HK-2 (cell line): ENCODE measurements around the gene ST6GALNAC1.

ENCODE experiments used
- DNase-seq: peaks from one replicate; pipeline ENCODE4 v3.0.0-alpha.2; 2018; ENCODE audit not compliant: unreplicated experiment

ST6GALNAC1 gene, protein sequence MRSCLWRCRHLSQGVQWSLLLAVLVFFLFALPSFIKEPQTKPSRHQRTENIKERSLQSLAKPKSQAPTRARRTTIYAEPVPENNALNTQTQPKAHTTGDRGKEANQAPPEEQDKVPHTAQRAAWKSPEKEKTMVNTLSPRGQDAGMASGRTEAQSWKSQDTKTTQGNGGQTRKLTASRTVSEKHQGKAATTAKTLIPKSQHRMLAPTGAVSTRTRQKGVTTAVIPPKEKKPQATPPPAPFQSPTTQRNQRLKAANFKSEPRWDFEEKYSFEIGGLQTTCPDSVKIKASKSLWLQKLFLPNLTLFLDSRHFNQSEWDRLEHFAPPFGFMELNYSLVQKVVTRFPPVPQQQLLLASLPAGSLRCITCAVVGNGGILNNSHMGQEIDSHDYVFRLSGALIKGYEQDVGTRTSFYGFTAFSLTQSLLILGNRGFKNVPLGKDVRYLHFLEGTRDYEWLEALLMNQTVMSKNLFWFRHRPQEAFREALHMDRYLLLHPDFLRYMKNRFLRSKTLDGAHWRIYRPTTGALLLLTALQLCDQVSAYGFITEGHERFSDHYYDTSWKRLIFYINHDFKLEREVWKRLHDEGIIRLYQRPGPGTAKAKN

GRCh38 chr17:76643553-76644148 is at the start of gene ST6GALNAC1:
Gene ST6GALNAC1, minus strand, starts transcription at chr17:76643757. Its CDS starts 119 bp downstream, at chr17:76643638.
- no peak for DNase-seq

DNA sequence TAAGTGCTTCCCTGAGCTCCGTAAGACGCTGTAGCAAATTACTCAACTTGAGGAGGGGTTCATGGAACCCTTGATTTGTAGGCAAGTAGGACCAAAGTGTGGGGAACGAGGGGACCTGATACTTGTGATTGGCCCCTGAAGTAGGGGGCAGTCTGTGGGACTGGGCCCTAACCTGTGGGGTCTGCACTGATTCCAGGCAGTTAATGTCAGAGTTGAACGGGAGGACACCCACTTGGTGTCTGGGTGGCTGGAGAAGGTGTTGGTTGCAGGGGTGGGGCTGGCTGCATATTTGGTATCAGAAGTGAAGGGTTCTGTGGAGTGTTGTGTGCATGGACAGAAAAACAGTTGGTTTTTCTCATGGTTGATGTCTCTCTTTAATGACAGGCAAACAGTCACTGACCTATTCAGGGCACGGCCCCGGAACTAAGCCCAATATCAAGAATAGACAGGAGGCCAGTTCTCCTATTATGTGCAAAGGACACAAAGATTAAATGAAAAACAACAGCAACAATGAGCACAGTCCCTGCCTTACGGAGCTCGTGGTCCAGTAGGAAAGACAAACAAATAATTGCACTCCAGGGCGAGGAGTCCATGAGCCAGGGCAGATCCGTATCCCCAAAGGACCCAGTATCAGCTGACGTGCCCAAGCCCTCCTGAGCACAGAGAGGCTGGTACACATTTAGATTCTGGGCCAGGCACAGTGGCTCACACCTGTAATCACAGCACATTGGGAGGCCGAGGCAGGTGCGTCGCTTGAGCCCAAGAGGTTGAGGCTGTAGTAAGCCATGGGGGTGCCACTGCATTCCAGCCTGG is 48.0 kb upstream of the ST6GALNAC1 start:
- no peak for DNase-seq

DNA sequence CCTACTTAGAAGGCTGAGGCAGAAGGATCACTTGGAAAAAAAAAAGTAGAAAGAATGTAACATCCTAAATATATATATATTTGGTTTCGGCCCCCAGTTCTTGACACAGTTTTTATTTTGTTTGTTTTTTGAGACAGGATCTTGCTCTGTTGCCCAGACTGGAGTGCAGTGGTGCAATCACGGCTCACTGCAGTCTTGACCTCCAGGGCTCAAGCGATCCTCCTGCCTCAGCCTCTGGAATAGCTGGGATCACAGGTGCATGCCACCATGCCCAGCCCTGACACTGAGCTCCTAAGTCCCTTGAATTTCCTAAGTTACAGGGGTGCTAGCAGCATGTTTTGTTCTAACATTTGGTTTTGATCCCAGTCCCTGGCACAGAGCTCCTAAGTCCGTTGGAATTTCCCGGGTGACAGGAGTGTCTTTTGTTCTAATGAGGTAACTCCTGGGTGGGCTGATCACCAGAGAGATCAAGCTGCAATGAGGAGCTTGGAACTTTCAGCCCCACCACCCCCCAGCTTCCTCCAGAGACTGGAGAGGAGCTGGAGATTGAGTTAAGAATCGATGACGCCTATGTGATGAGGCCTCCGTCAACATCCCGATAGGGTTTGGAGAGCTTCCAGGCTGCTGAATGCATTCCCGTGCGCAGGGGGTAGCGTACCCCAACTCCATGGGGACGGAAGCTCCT is 47.2 kb upstream of the ST6GALNAC1 start:
- DNase-seq = no peak

GRCh38 chr17:76689859-76690258 is 46.3 kb upstream of the ST6GALNAC1 start:
- DNase-seq = no peak

DNA sequence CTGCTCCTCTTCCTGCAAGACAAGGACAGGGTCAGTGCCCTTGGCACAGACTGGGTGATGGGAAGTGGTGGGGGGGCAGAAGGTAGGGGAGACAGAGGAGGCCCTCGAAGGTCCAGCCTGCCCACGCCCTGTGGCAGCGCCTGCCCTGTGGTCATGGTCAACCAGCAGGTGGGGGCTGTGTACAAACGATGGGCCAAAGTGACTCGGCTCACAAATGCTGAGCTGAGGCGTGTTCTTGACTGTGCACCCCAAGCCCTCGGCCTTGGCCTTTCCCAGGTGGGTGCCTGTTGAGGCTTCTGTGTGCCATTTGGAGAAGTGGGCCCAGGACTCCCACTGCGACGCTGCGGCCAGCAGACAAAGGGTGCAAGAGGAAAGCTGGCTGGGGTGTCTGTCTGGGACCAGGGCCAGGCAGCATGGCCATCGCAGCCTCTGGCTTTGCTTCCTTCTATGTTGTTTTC is 44.6 kb upstream of the ST6GALNAC1 start:
- DNase-seq = peak; percentile 71

DNA sequence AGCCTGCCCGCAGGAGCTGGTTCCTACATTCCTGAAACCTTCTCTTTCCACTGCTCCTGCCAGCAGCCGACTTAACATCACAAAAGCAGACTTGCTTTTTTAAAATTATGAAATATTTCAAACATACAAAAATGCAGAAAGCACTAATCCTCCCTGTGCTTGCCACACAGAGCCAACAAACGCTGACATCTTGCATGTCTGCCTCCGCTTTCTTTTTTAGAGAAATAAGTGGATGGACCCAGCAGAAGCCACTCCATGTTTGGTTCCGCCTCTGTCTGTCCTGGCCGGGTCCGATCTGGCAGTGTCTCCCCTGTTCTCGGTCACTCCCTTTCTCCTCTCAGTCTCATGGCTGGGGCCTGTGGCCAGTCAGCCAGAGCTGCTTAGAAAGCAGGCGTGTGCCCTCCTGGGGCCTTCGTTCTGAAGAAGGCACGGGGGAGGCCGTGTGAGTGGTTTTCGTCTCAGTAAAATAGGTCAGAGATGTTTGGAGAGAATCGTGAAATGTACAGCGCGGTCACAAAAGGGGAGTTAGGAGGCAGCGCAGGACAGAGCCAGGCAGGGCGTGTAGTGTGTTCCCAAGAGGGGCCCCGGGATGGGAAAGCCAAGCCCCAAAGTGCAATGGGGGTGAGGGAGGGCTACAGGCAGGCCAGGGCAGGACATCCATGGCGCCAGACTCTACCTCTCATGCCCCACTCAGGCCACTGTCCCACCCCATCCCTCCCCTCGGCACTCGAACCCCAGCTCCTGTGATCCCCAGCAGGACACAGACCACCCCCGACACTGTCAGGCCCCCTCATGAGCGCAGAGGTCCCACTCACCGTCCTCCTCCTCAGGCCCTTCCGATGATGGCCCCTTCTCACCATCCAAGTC is 44.0 kb upstream of the ST6GALNAC1 start:
- DNase-seq = no peak

DNA sequence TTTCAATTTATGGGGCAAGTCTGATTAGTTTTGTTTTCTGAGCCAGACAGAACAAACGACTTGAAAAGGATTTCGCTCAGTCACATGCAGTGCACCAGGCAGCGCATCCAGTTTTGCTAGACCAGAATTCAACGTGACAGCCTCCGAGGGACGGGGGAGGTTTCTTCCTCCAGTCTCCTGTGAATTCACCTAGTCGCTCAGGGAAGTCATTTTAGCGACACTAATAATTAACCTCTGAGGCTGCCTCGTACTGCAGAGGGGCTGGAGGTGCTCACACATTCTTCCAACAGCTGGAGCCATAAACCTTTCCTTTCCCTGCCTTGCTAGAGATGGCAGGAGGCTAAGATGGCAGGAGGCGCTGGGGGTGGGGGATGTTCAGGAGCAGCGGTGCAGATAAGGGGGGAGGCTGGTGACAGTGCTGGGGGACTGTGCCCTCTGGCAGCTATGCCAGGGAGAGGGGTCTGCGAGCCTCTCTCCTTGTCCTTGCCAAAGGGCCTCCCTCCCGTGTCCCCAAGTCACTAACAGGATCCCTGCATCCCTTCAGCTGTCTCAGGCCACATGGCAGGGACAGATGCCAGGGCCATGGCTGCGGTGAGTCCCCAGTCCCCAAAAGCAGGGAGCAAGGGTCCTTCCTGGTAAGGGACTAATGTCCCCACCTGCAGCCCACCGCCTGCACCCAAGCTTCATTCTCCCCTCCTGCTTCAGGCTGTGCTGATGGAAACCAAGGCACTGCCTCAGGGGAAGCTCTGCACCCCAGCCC is 43.2 kb upstream of the ST6GALNAC1 start:
- DNase-seq = no peak

DNA sequence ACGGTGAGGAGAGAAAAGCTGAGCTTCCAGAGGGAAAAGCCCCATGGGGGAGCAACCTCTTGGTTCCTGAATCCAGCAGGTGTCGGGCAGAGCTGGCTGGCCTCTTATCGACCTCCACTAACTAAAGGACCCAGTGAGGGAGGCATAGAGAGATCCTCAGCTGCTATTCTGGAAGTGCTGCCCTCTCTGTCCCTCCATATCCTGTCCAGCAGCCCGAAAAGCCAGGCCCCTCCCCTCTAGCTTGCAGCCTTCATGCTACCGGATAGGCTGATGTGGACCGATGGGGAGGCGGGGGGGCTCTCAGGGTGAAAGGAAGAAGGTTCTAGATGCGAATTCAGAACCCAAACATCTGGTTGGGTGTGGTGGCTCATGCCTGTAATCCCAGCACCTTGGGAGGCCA is 42.3 kb upstream of the ST6GALNAC1 start:
- DNase-seq = no peak

- DNase-seq = no peak
Observed at GRCh38 chr17:76685366-76685765, 41.8 kb upstream of the ST6GALNAC1 start.

GRCh38 chr17:76684756-76685155 is 41.2 kb upstream of the ST6GALNAC1 start:
- DNase-seq = no peak

DNA sequence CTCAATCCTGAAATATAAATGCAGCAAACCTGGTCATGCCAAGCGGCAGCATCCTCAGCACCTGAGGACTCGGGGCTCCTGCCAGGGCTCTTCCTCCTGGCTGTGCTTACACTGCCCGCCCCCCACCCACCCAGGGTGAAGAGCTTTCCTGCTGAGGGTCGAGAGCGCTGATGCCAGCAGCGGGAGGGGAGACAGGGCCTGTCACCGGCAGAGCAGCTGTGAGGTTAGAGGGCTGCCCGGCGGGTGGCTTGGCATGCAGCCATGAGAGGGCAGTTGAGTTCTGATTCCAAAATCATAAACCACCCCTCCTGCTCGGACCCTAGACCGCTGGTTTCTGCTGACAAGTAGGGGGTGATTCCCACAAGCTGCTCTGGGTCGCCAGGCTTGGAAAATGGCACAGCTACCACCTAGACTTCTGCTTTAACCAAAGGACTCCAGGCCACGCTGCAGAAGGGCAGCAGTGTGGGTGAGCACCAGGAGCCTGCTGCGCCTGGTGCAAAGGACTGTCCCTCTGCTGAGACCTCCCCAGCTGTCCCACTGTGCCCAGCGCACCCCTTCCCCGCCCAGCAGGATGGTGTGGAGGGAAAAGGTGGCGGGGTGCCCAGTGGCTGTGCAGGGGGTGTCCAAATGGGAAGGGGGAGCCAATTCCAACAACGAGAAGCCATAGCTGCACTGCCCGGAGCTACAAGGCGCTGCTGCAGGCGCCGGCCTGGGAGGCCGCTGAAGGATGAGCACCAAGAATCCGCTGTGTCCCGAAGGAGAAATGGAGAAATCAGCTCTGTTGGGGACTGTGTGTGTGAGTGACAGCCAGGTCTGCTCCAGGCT is 40.6 kb upstream of the ST6GALNAC1 start:
- no peak for DNase-seq

- no peak for DNase-seq
Observed at GRCh38 chr17:76683011-76683755, 39.6 kb upstream of the ST6GALNAC1 start.

- DNase-seq = no peak
Observed at GRCh38 chr17:76682296-76682695, 38.7 kb upstream of the ST6GALNAC1 start.

GRCh38 chr17:76681222-76682137 is 37.9 kb upstream of the ST6GALNAC1 start:
- peak; percentile 63 for DNase-seq

- DNase-seq = no peak
Observed at GRCh38 chr17:76679239-76679638, 35.7 kb upstream of the ST6GALNAC1 start.

- no peak for DNase-seq
Observed at GRCh38 chr17:76678330-76678729, 34.8 kb upstream of the ST6GALNAC1 start.

- no peak for DNase-seq
Observed at GRCh38 chr17:76677406-76677805, 33.8 kb upstream of the ST6GALNAC1 start.
